ENCODE results near the gene PHC2. TPM values are rescaled to one million over a fixed set of nuclear protein-coding genes. Genes with fewer than 3 reads are reported as not detected.

Gene PHC2
- total and polyA plus RNA-seq, 2 of the 13 experiments (the other 11 are each of a cell fraction or from before 2014, with no cell fraction given), result 52.5 to 84.9 TPM

DNA sequence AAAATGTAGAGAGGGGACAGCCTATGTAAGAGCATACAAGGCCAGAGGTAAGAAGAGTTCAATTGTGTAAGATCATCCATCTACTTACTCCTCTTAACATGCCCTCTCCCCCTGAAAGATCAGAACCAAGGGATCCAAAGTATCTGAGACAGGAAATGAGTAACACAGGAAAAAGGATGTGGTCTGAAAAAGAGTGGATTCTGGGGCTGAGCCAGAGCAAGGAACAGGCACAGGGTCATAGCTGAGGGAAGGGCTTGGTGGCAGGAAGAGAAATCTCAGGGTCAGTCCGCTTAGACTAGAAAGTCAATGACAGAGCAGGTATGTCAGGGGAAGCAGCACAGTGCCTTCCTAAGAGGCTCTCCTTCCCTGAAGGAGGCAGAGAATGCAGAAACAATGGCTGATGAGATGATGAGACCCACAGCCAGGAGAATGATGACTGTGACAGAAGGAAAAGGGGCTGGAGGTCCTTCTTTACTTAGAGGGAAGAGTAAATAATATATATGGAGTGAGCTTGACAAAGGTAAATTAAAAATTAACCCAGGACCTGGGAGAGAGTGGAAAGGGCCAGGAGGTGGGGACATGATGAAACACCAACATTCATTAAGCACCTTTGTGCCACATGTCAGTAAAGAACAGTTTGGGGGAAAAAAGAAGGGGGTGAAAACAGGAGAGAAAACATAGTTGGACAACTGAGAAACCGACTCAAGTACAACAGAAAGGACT, 83.8 kb downstream of the PHC2 start (continued):
- TF ChIP-seq, protein P1, sequence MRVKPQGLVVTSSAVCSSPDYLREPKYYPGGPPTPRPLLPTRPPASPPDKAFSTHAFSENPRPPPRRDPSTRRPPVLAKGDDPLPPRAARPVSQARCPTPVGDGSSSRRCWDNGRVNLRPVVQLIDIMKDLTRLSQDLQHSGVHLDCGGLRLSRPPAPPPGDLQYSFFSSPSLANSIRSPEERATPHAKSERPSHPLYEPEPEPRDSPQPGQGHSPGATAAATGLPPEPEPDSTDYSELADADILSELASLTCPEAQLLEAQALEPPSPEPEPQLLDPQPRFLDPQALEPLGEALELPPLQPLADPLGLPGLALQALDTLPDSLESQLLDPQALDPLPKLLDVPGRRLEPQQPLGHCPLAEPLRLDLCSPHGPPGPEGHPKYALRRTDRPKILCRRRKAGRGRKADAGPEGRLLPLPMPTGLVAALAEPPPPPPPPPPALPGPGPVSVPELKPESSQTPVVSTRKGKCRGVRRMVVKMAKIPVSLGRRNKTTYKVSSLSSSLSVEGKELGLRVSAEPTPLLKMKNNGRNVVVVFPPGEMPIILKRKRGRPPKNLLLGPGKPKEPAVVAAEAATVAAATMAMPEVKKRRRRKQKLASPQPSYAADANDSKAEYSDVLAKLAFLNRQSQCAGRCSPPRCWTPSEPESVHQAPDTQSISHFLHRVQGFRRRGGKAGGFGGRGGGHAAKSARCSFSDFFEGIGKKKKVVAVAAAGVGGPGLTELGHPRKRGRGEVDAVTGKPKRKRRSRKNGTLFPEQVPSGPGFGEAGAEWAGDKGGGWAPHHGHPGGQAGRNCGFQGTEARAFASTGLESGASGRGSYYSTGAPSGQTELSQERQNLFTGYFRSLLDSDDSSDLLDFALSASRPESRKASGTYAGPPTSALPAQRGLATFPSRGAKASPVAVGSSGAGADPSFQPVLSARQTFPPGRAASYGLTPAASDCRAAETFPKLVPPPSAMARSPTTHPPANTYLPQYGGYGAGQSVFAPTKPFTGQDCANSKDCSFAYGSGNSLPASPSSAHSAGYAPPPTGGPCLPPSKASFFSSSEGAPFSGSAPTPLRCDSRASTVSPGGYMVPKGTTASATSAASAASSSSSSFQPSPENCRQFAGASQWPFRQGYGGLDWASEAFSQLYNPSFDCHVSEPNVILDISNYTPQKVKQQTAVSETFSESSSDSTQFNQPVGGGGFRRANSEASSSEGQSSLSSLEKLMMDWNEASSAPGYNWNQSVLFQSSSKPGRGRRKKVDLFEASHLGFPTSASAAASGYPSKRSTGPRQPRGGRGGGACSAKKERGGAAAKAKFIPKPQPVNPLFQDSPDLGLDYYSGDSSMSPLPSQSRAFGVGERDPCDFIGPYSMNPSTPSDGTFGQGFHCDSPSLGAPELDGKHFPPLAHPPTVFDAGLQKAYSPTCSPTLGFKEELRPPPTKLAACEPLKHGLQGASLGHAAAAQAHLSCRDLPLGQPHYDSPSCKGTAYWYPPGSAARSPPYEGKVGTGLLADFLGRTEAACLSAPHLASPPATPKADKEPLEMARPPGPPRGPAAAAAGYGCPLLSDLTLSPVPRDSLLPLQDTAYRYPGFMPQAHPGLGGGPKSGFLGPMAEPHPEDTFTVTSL (CRISPR knock-in tag; IDR thresholded peaks at IDR 0.05; ENCODE audit: borderline replicate concordance), result peak; percentile 78; the same call in 1 of the 2 replicates
- TF ChIP-seq POLR2G (IDR thresholded peaks at IDR 0.05; ENCODE audit: low read depth, low read length), result peak; percentile 87
- TF ChIP-seq ZNF101 (CRISPR knock-in tag; IDR thresholded peaks at IDR 0.05; ENCODE audit: borderline replicate concordance, low read depth), result no peak
- TF ChIP-seq ZNF773 (CRISPR knock-in tag; IDR thresholded peaks at IDR 0.05; ENCODE audit: borderline replicate concordance), result no peak
- 0 out of 2 replicates have a peak, but pooled peaks have one; percentile 43 for TF ChIP-seq KDM5A (IDR thresholded peaks at IDR 0.05; ENCODE audit: borderline replicate concordance, low read length)
- peak; percentile 43; the same call in 1 of the 2 replicates for TF ChIP-seq MEF2D (CRISPR knock-in tag; IDR thresholded peaks at IDR 0.05)
- TF ChIP-seq ZNF720 (CRISPR knock-in tag; IDR thresholded peaks at IDR 0.05), result no peak
- TF ChIP-seq KLF6 (CRISPR knock-in tag; IDR thresholded peaks at IDR 0.05), result peak; percentile 36
- TF ChIP-seq REL (CRISPR knock-in tag; conservative IDR thresholded peaks at IDR 0.05), result no peak
- TF ChIP-seq NR3C1 (CRISPR knock-in tag; IDR thresholded peaks at IDR 0.05), result no peak
- peak; percentile 79 for TF ChIP-seq RARA (CRISPR knock-in tag; IDR thresholded peaks at IDR 0.05)
- no peak for TF ChIP-seq ZNF564 (CRISPR knock-in tag; IDR thresholded peaks at IDR 0.05)
- TF ChIP-seq, protein P2, sequence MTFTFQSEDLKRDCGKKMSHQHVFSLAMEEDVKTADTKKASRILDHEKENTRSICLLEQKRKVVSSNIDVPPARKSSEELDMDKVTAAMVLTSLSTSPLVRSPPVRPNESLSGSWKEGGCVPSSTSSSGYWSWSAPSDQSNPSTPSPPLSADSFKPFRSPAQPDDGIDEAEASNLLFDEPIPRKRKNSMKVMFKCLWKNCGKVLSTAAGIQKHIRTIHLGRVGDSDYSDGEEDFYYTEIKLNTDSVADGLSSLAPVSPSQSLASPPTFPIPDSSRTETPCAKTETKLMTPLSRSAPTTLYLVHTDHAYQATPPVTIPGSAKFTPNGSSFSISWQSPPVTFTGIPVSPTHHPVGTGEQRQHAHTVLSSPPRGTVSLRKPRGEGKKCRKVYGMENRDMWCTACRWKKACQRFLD (CRISPR knock-in tag; IDR thresholded peaks at IDR 0.05; ENCODE audit: borderline replicate concordance), result no peak
- TF ChIP-seq, protein P3, sequence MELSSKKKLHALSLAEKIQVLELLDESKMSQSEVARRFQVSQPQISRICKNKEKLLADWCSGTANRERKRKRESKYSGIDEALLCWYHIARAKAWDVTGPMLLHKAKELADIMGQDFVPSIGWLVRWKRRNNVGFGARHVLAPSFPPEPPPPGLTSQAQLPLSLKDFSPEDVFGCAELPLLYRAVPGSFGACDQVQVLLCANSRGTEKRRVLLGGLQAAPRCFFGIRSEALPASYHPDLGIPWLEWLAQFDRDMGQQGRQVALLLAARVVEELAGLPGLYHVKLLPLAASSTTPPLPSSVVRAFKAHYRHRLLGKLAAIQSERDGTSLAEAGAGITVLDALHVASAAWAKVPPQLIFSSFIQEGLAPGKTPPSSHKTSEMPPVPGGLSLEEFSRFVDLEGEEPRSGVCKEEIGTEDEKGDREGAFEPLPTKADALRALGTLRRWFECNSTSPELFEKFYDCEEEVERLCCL (CRISPR knock-in tag; IDR thresholded peaks at IDR 0.05; ENCODE audit: borderline replicate concordance), result no peak
- TF ChIP-seq MXD4 (CRISPR knock-in tag; IDR thresholded peaks at IDR 0.05), result peak; percentile 9; the same call in 1 of the 2 replicates
- TF ChIP-seq RBAK (CRISPR knock-in tag; IDR thresholded peaks at IDR 0.05), result no peak
- peak; percentile 65; the same call in 1 of the 2 replicates for TF ChIP-seq POLR2AphosphoS5 (IDR thresholded peaks at IDR 0.05; ENCODE audit: low read depth, low read length)
- TF ChIP-seq FOXK2 (IDR thresholded peaks at IDR 0.05), result peak; percentile 33; the same call in 1 of the 2 replicates
- TF ChIP-seq, protein P4, sequence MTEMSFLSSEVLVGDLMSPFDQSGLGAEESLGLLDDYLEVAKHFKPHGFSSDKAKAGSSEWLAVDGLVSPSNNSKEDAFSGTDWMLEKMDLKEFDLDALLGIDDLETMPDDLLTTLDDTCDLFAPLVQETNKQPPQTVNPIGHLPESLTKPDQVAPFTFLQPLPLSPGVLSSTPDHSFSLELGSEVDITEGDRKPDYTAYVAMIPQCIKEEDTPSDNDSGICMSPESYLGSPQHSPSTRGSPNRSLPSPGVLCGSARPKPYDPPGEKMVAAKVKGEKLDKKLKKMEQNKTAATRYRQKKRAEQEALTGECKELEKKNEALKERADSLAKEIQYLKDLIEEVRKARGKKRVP (CRISPR knock-in tag; IDR thresholded peaks at IDR 0.05), result peak in 1 of 2 experiments; percentile 95; a peak in 2 of 4 replicates

Measured in HepG2 (cell line).